Adrenal gland (tissue), 12 donors: ENCODE results near the gene ROR2. TPM values are rescaled to one million over a fixed set of nuclear protein-coding genes. Genes with fewer than 3 reads are reported as not detected.

ENCODE experiments used
- DNase-seq, 7 donors: peaks; one replicate each; pipeline ENCODE4 v3.0.0-alpha.2; 2019 to 2020
- H3K27ac ChIP-seq, 5 donors: fragments of 200-600 bp; sonication (generic) in 4 of 5; 1 replicate in 3 of 5; 2 replicates in 2 of 5; pipeline versions ENCODE4 v1.5.1 to v1.8.0; 2016 to 2020; ENCODE audit warnings: mild to moderate bottlenecking in 1 of 5
- H3K27me3 ChIP-seq: fragments of 200-600 bp; 2 replicates; pipeline ENCODE4 v1.8.0; 2021
- H3K36me3 ChIP-seq, 2 donors: fragments of 200-600 bp; replicated peaks in 1 of 2; 1 replicate in 1 of 2; 2 replicates in 1 of 2; pipeline versions ENCODE4 v1.5.1 to v1.8.0; 2018 to 2022
- H3K4me1 ChIP-seq, 2 donors: fragments of 200-600 bp; replicated peaks in 1 of 2; 1 replicate in 1 of 2; 2 replicates in 1 of 2; pipeline versions ENCODE4 v1.5.1 to v1.8.0; 2018 to 2021
- H3K4me3 ChIP-seq, 4 donors: fragments of 200-600 bp; sonication (generic) in 3 of 4; one replicate each; pipeline ENCODE4 v1.5.1; 2016 to 2018
- H3K9me3 ChIP-seq, 3 donors: fragments of 200-600 bp; sonication (generic) in 1 of 3; replicated peaks in 1 of 3; 1 replicate in 2 of 3; 2 replicates in 1 of 3; pipeline versions ENCODE4 v1.5.1 to v1.8.0; 2016 to 2021
- POLR2A ChIP-seq, 2 donors: fragments of 450-650 bp; IDR thresholded peaks; one replicate each; pipeline ENCODE4 v1.6.1; 2017; ENCODE audit warnings: antibody characterized with exemption in 2 of 2, mild to moderate bottlenecking in 2 of 2, moderate library complexity in 1 of 2
- WGBS, 4 donors: extraction: QIAGEN DNeasy Blood & Tissue Kit in 2 of 4; methylation state at CpG; one replicate each; pipeline versions ENCODE4 v1.1.5 to v1.1.7; 2013 to 2017; 5-methylcytosine and 5-hydroxymethylcytosine counted together
- intact Hi-C, 2 donors: fragments of 100-400 bp; cut with DNase I; formaldehyde crosslinking; loops; one replicate each; pipeline versions ENCODE4 v1.14.1 to v1.15.0; 2022 to 2023
- polyA plus RNA-seq, 3 donors: library from polyadenylated mRNA; stranded (reverse); fragments of 200-250 nt in 2 of 3; fragments of 350-450 nt in 1 of 3; fragmentation: Illumina TruSeq in 1 of 3; extraction: RNeasy Lipid Tissue Mini Kit (QIAGEN cat#74804) in 1 of 3; gene quantifications; one replicate each; pipeline ENCODE4 v1.2.3, GENCODE V29; 2013 to 2014
- total RNA-seq, 9 donors: library from RNA; depleted of rRNA in 4 of 9; stranded (reverse); fragments of >200 nt in 4 of 9; fragments of 120-200 nt in 1 of 9; fragmentation: NEBNext Ultra II Directional in 1 of 9; extraction: Animal tissue kit (Norgen Biotek cat#: 25700) in 1 of 9; gene quantifications; one replicate each; pipeline versions ENCODE4 v1.1.0 to v1.2.4, GENCODE V29; 2013 to 2023
- TF ChIP-seq, protein P1 (sequence below), 6 experiments: fragments of 450-650 bp in 4 of 6; fragments of 200-600 bp in 2 of 6; sonication (generic) in 1 of 6; IDR thresholded peaks; 1 replicate in 5 of 6; 2 replicates in 1 of 6; pipeline versions ENCODE4 v1.5.1 to v1.8.0; 2016 to 2021; ENCODE audit warnings: antibody characterized with exemption in 6 of 6, mild to moderate bottlenecking in 2 of 6, moderate library complexity in 1 of 6
- donor health status: healthy with polysubstance abuse.
- donor health status: Bipolar disorder and iron deficiency.
- donor health status: DM: yes; HTN: yes; CAD: no.
- donor health status: DM: no; HTN: no; CAD: no.
- donor health status: DM: no; HTN: no; CAD: no.
- donor health status: DM: yes; HTN: yes; CAD: no.

Gene ROR2
- total and polyA plus RNA-seq, 12 donors = 3.9 to 23.9 (median 11.4) TPM

DNA sequence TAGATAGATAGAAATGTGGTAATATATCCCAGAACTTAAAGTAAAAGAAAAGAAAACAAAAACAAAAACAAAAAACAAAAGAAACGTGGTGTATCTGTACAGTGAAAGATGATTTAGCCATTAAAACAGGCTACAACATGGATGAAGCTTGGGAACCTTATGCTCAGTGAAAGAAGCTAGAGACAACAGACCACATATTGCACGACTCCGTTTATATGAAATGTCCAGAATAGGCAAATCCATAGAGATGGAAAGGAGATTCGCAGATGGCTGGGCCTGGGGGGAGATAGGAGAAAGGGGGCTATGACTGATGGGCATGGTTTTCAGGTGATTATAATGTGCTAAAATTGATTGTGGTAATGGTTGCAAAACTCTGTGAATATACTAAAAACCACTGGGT is 86.6 kb downstream of the ROR2 start:
- H3K9me3 ChIP-seq = no peaks in the 10 kb centered on the region
- no peaks in the 10 kb centered on the region for H3K4me1 ChIP-seq
- TF ChIP-seq, protein P1, sequence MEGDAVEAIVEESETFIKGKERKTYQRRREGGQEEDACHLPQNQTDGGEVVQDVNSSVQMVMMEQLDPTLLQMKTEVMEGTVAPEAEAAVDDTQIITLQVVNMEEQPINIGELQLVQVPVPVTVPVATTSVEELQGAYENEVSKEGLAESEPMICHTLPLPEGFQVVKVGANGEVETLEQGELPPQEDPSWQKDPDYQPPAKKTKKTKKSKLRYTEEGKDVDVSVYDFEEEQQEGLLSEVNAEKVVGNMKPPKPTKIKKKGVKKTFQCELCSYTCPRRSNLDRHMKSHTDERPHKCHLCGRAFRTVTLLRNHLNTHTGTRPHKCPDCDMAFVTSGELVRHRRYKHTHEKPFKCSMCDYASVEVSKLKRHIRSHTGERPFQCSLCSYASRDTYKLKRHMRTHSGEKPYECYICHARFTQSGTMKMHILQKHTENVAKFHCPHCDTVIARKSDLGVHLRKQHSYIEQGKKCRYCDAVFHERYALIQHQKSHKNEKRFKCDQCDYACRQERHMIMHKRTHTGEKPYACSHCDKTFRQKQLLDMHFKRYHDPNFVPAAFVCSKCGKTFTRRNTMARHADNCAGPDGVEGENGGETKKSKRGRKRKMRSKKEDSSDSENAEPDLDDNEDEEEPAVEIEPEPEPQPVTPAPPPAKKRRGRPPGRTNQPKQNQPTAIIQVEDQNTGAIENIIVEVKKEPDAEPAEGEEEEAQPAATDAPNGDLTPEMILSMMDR (IDR thresholded peaks at IDR 0.05) = no peak
- no peak for TF ChIP-seq POLR2A (IDR thresholded peaks at IDR 0.05)
- intact Hi-C loops = no loop called here
- no peak overlapping the region for H3K4me3 ChIP-seq
- DNase-seq = no peak
- WGBS, 4 donors = 74 to 92% (median 81%) methylated on average over 4 of the region's 4 CpGs
- H3K27me3 ChIP-seq = no peaks in the 10 kb centered on the region
- no peaks in the 10 kb centered on the region for H3K36me3 ChIP-seq
- no peak overlapping the region for H3K27ac ChIP-seq

DNA sequence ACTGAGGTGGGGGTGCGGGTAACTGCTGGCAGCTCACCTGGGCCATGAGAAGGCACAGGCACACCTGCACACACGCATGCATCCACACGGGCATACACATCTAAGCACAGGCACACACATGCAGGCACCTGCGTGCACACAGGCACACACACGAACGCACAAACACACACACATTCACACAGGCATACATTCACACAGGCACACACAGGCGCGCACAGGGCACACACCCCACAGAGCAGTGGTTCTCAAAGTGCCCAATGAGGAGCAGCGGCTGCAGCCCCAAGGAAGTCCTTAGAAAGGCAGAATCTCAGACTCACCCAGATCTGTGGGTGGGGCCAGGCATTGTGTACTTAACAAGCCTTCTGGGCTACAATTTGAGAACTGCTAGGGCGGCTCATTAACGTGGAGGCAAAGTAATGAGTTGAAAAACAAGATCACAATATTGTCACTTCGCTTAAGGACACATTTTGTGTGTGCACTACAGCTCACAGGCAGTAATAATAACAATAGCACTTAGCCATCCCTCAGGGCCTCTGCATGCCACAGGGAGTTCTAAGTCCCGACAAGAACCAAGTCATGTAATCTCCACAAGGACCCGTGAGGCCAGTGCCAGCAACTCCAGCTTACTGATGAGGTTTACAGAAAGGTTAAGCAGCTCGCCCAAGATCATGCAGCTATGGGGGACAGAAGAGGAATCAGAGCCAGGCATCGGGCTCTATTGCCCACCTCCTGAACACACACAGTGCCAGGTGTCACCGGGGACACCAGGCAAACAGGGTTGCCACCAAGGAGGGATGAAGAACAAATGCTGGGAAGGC is 91.6 kb downstream of the ROR2 start:
- 90 to 91% (median 91%) methylated on average over 14 to 17 of the region's 17 CpGs for WGBS, 4 donors
- Histone ChIP-seq H3K4me1 (no peaks in the 10 kb centered on the region), H3K36me3 (no peaks in the 10 kb centered on the region), H3K9me3 (no peaks in the 10 kb centered on the region), H3K4me3 (no peak overlapping the region), H3K27ac (no peak overlapping the region), H3K27me3 (no peaks in the 10 kb centered on the region)
- intact Hi-C loops = no loop called here
- TF ChIP-seq, protein P1 (IDR thresholded peaks at IDR 0.05) = no peak
- TF ChIP-seq POLR2A (IDR thresholded peaks at IDR 0.05) = no peak
- no peak for DNase-seq

DNA sequence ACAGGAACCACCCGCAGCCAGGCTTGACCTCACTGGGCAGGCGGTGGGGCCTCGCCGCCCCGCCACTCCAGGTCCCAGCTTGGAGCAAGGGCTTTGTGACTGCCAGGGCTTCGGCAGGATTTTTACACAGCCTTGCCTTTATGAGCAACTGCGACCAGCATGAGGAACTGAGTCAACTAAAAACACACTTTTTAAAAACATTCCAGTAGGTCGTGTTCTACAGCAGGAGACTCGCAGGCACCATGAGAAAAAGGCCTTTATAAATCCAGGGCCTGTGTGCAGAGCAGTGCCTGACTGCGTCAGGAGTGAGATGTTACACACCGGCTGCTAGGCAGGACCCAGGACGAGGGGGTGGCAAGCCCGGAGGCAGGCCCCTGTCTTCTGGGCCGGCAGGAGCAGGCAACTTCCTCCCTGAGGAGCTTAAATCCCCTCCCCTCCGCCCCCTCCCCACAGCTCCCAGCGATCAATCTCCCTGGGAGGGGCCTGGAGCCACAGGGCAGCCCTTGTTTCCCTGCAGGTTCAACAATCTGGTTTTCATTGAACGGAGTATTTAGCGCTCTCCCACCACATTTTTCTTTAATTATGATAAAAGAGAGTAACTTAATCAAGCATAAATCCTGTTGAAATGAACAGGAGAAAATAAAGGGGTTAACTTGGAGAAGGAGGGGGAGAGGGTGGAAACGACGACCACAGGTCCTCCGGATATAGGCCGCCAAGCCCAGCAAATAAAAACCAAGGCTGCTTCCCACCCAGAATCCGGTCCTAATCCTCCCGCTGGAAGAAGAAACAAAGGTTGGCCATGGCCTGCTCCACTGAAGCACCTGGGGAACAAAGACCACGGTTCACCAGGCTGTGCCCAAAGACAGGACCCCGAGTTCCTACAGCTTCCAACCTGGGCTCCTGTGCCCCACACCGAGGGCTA is 92.5 kb downstream of the ROR2 start:
- peak in 1 of 7 donors; percentile 56 for DNase-seq
- TF ChIP-seq POLR2A (IDR thresholded peaks at IDR 0.05) = no peak
- TF ChIP-seq, protein P1 (IDR thresholded peaks at IDR 0.05) = no peak
- Histone ChIP-seq H3K4me3 (no peak overlapping the region), H3K27ac (no peak overlapping the region), H3K27me3 (no peaks in the 10 kb centered on the region), H3K4me1 (no peaks in the 10 kb centered on the region), H3K36me3 (no peaks in the 10 kb centered on the region), H3K9me3 (no peaks in the 10 kb centered on the region)
- 63 to 79% (median 70%) methylated on average over 24 to 27 of the region's 27 CpGs for WGBS, 4 donors
- intact Hi-C loops = no loop called here

DNA sequence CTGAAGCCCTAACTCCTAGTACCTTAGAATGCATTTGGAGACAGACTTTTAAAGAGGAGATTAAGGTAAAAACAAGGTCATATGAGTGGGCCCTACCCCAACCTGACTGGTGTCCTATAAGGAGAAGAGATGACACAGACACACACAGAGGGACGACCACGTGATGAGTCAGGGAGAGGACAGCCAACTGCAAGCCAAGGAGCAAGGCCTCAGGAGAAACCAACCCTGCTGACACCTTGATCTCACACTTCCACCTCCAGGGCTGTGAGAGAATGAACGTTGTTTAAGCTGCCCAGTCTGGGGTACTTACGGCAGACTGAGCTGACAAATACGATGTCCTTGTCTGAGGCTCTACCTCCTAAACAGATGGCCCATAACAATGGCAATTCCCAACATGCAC is 93.6 kb downstream of the ROR2 start:
- TF ChIP-seq, protein P1 (IDR thresholded peaks at IDR 0.05) = no peak
- peak in 3 of 7 donors; percentile 33 to 52 (median 37) for DNase-seq
- 63 to 70% (median 68%) methylated on average over 5 of the region's 5 CpGs for WGBS, 4 donors
- H3K36me3 ChIP-seq = no peaks in the 10 kb centered on the region
- intact Hi-C loops = no loop called here
- H3K4me1 ChIP-seq = no peaks in the 10 kb centered on the region
- H3K27ac ChIP-seq = no peak overlapping the region
- no peak overlapping the region for H3K4me3 ChIP-seq
- no peaks in the 10 kb centered on the region for H3K9me3 ChIP-seq
- no peaks in the 10 kb centered on the region for H3K27me3 ChIP-seq
